Stomach (tissue), 9 donors: ENCODE measurements around the gene ADGRD1. TPM values are rescaled to one million over a fixed set of nuclear protein-coding genes. Genes with fewer than 3 reads are reported as not detected.

Experiments used
- DNase-seq, 2 donors: peaks; one replicate each; pipeline versions ENCODE4 v3.0.0 to v3.0.0-alpha.2; 2013 to 2019
- H3K27ac ChIP-seq, 5 donors: fragments of 200-600 bp in 4 of 5; sonication (generic) in 4 of 5; one replicate each; pipeline ENCODE4 v1.5.1; 2013 to 2019; ENCODE audit warnings: mild to moderate bottlenecking in 1 of 5, moderate library complexity in 1 of 5
- H3K27me3 ChIP-seq, 3 donors: fragments of 200-600 bp; sonication (generic); one replicate each; pipeline ENCODE4 v1.5.1; 2017 to 2019; ENCODE audit warnings: mixed run types in 1 of 3
- H3K36me3 ChIP-seq, 4 donors: fragments of 200-600 bp; sonication (generic); 1 replicate in 3 of 4; 2 replicates in 1 of 4; pipeline ENCODE4 v1.5.1; 2016 to 2019
- H3K4me1 ChIP-seq, 4 donors: fragments of 200-600 bp; sonication (generic); one replicate each; pipeline ENCODE4 v1.5.1; 2016 to 2019
- H3K4me3 ChIP-seq, 4 donors: fragments of 200-600 bp; sonication (generic) in 3 of 4; one replicate each; pipeline ENCODE4 v1.5.1; 2016 to 2019; ENCODE audit warnings: mild to moderate bottlenecking in 1 of 4
- H3K9me3 ChIP-seq, 4 donors: fragments of 200-600 bp; sonication (generic); one replicate each; pipeline ENCODE4 v1.5.1; 2016 to 2019
- EP300 ChIP-seq: sonication (generic); formaldehyde crosslinking; IDR thresholded peaks from one replicate; pipeline ENCODE4 v1.6.1; 2017; ENCODE audit warnings: antibody characterized with exemption
- POLR2A ChIP-seq, 4 donors: fragments of 450-650 bp; IDR thresholded peaks; one replicate each; pipeline ENCODE4 v1.6.1; 2016; ENCODE audit warnings: antibody characterized with exemption in 4 of 4, control low read depth in 2 of 4, mild to moderate bottlenecking in 1 of 4, moderate library complexity in 1 of 4
- POLR2AphosphoS5 ChIP-seq, 3 donors: sonication (generic); formaldehyde crosslinking; IDR thresholded peaks; one replicate each; pipeline ENCODE4 v1.6.1; 2016; ENCODE audit warnings: antibody characterized with exemption in 3 of 3
- WGBS, 5 donors: extraction: QIAGEN DNeasy Blood & Tissue Kit in 3 of 5; methylation state at CpG; one replicate each; pipeline versions ENCODE4 v1.1.5 to v1.1.7; 2013 to 2018; 5-methylcytosine and 5-hydroxymethylcytosine counted together
- intact Hi-C: fragments of 100-400 bp; cut with DNase I; formaldehyde crosslinking; loops from one replicate; pipeline ENCODE4 v1.15.1; 2023; ENCODE audit warnings: low total_unique reads
- polyA plus RNA-seq, 3 donors: library from polyadenylated mRNA; stranded (reverse); fragments of 200-250 nt; gene quantifications; one replicate each; pipeline ENCODE4 v1.2.3, GENCODE V29; 2013
- total RNA-seq, 5 donors: library from RNA; depleted of rRNA; stranded (reverse); fragments of >200 nt; gene quantifications; one replicate each; pipeline versions ENCODE4 v1.1.0 to v1.2.3, GENCODE V29; 2014 to 2016
- TF ChIP-seq, protein P1 (sequence below), 7 experiments: fragments of 450-650 bp in 4 of 7; fragments of 200-600 bp in 3 of 7; sonication (generic) in 3 of 7; IDR thresholded peaks; one replicate each; pipeline ENCODE4 v1.5.1; 2016 to 2019; ENCODE audit warnings: antibody characterized with exemption in 7 of 7, control low read depth in 2 of 7, mild to moderate bottlenecking in 1 of 7
- donor health status: healthy with polysubstance abuse.
- donor health status: Bipolar disorder and iron deficiency.
- donor health status: healthy.

Gene ADGRD1
- total and polyA plus RNA-seq, 8 donors, result 3.7 to 43.8 (median 15.4) TPM

- Histone ChIP-seq H3K27ac (no peak overlapping the region), H3K27me3 (peaks cover 0 to 51% (median 12%) of the 10 kb centered on the region in 3 donors), H3K4me3 (no peak overlapping the region), H3K36me3 (no peaks in the 10 kb centered on the region), H3K4me1 (peaks cover 0 to 9% (median 5%) of the 10 kb centered on the region in 4 donors), H3K9me3 (peaks cover 0 to 8% (median 0%) of the 10 kb centered on the region in 4 donors)
- 23 to 52% (median 46%) methylated on average over 1 of the region's 1 CpG for WGBS, 5 donors
- intact Hi-C loops, result loop anchor here (10.0 kb wide), 1 partner anchor 216 kb away; no protein-coding TSS in a partner anchor
- TF ChIP-seq, protein P1, sequence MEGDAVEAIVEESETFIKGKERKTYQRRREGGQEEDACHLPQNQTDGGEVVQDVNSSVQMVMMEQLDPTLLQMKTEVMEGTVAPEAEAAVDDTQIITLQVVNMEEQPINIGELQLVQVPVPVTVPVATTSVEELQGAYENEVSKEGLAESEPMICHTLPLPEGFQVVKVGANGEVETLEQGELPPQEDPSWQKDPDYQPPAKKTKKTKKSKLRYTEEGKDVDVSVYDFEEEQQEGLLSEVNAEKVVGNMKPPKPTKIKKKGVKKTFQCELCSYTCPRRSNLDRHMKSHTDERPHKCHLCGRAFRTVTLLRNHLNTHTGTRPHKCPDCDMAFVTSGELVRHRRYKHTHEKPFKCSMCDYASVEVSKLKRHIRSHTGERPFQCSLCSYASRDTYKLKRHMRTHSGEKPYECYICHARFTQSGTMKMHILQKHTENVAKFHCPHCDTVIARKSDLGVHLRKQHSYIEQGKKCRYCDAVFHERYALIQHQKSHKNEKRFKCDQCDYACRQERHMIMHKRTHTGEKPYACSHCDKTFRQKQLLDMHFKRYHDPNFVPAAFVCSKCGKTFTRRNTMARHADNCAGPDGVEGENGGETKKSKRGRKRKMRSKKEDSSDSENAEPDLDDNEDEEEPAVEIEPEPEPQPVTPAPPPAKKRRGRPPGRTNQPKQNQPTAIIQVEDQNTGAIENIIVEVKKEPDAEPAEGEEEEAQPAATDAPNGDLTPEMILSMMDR (IDR thresholded peaks at IDR 0.05), result no peak
- TF ChIP-seq POLR2A (IDR thresholded peaks at IDR 0.05) (no peak), EP300 (no peak), POLR2AphosphoS5 (IDR thresholded peaks at IDR 0.05) (no peak)
- no peak for DNase-seq
Measured at GRCh38 chr12:130919086-130919485, 34.6 kb upstream of the ADGRD1 start.

DNA sequence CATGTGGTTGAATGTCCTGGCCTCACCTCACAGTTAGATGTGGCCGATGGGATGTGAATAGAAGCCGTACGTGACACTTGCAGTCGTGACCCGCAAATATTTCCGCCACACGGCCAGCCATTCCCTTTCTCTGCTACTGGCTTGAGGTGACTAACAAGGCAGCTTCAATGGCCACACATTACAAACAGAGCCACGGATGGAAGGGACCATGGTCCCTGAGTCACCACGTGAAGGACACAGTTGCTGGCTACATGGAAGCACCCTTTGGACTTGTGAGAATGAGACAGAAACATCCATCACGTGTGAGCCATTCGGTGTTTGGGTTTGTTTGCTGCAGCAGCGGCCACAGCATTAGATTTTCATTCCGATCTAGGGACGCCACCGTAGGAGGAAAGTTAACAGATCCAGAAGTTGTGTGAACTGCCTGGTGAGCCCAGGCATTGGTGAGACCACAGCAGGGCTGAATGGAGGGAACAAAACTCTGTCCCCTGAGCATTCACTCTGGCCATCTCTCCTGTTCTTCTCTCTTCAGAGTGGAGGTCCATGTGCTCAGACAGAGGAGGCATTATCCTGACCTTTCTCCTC is 33.5 kb upstream of the ADGRD1 start:
- Histone ChIP-seq H3K4me3 (no peak overlapping the region), H3K4me1 (peaks cover 0 to 9% (median 5%) of the 10 kb centered on the region in 4 donors), H3K27ac (peak overlapping the region in 3 of 5 donors; percentile 18 to 73 (median 43)), H3K27me3 (peaks cover 0 to 49% (median 12%) of the 10 kb centered on the region in 3 donors), H3K36me3 (no peaks in the 10 kb centered on the region), H3K9me3 (peaks cover 0 to 8% (median 0%) of the 10 kb centered on the region in 4 donors)
- 82 to 88% (median 87%) methylated on average over 15 of the region's 15 CpGs for WGBS, 5 donors
- intact Hi-C loops, result no loop called here
- TF ChIP-seq, protein P1 (IDR thresholded peaks at IDR 0.05), result no peak
- TF ChIP-seq EP300 (no peak), POLR2AphosphoS5 (IDR thresholded peaks at IDR 0.05) (no peak), POLR2A (IDR thresholded peaks at IDR 0.05) (no peak)
- DNase-seq, result no peak

GRCh38 chr12:130920723-130921381 is 32.9 kb upstream of the ADGRD1 start:
- peak; percentile 33 to 64 for DNase-seq
- peak; percentile 8 to 45 (median 39) for TF ChIP-seq POLR2AphosphoS5 (IDR thresholded peaks at IDR 0.05)
- no peak for TF ChIP-seq POLR2A (IDR thresholded peaks at IDR 0.05)
- TF ChIP-seq, protein P1 (IDR thresholded peaks at IDR 0.05), result no peak
- Histone ChIP-seq H3K27me3 (peaks cover 0 to 47% (median 6%) of the 10 kb centered on the region in 3 donors), H3K4me3 (no peak overlapping the region), H3K36me3 (no peaks in the 10 kb centered on the region), H3K4me1 (peaks cover 0 to 8% (median 5%) of the 10 kb centered on the region in 4 donors), H3K9me3 (peaks cover 0 to 8% (median 0%) of the 10 kb centered on the region in 4 donors), H3K27ac (peak overlapping the region in 3 of 5 donors; percentile 53 to 73 (median 58))
- 32 to 47% (median 40%) methylated on average over 8 of the region's 8 CpGs for whole genome bisulfite sequencing, 5 donors
- intact Hi-C loops, result no loop called here

- Histone ChIP-seq H3K4me1 (no peaks in the 10 kb centered on the region), H3K9me3 (peaks cover 0 to 8% (median 0%) of the 10 kb centered on the region in 4 donors), H3K4me3 (no peak overlapping the region), H3K27me3 (peaks cover 0 to 30% (median 0%) of the 10 kb centered on the region in 3 donors), H3K36me3 (no peaks in the 10 kb centered on the region), H3K27ac (peak overlapping the region in 2 of 5 donors; percentile 50 to 52)
- intact Hi-C loops, result no loop called here
- no peak for TF ChIP-seq POLR2A (IDR thresholded peaks at IDR 0.05)
- no peak for TF ChIP-seq POLR2AphosphoS5 (IDR thresholded peaks at IDR 0.05)
- peak in 1 of 2 donors; percentile 75 for DNase-seq
- 49 to 61% (median 52%) methylated on average over 4 of the region's 4 CpGs for WGBS, 5 donors
Measured at GRCh38 chr12:130922511-130922953, 31.2 kb upstream of the ADGRD1 start.
